ENCODE measurements around the gene GPR37L1.

DNA sequence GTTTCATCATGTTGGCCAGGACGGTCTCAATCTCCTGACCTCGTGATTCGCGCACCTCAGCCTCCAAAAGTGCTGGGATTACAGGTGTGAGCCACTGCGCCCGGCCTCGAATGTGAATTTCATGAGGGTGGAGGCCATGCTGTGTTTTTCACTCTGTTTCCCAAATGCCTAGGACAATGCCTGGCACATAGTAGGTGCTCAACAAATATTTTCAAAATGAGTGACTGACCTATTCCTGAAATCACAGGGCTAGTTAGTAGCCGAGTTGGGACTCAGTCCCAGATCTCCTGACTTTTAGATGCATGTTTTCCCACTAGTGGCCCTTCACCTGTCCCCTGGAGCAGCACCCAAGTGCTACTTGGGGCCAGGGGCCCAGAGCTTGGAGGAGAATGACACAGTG lies 6.4 kb upstream of the GPR37L1 start:
- TF ChIP-seq MAX (IDR thresholded peaks at IDR 0.05) (no peak), YY1 (IDR thresholded peaks at IDR 0.05; ENCODE audit: low read depth) (no peak), TCF12 (IDR thresholded peaks at IDR 0.05; ENCODE audit: low read depth) (no peak), EGR1 (IDR thresholded peaks at IDR 0.05) (no peak), CREB1 (IDR thresholded peaks at IDR 0.05; ENCODE audit: low read depth) (no peak), RAD21 (IDR thresholded peaks at IDR 0.05; ENCODE audit: low read depth) (no peak), FOXM1 (IDR thresholded peaks at IDR 0.05; ENCODE audit: borderline replicate concordance, low read depth) (no peak), TAF1 (IDR thresholded peaks at IDR 0.05; ENCODE audit: low read depth) (no peak)
- TF ChIP-seq, protein P1, sequence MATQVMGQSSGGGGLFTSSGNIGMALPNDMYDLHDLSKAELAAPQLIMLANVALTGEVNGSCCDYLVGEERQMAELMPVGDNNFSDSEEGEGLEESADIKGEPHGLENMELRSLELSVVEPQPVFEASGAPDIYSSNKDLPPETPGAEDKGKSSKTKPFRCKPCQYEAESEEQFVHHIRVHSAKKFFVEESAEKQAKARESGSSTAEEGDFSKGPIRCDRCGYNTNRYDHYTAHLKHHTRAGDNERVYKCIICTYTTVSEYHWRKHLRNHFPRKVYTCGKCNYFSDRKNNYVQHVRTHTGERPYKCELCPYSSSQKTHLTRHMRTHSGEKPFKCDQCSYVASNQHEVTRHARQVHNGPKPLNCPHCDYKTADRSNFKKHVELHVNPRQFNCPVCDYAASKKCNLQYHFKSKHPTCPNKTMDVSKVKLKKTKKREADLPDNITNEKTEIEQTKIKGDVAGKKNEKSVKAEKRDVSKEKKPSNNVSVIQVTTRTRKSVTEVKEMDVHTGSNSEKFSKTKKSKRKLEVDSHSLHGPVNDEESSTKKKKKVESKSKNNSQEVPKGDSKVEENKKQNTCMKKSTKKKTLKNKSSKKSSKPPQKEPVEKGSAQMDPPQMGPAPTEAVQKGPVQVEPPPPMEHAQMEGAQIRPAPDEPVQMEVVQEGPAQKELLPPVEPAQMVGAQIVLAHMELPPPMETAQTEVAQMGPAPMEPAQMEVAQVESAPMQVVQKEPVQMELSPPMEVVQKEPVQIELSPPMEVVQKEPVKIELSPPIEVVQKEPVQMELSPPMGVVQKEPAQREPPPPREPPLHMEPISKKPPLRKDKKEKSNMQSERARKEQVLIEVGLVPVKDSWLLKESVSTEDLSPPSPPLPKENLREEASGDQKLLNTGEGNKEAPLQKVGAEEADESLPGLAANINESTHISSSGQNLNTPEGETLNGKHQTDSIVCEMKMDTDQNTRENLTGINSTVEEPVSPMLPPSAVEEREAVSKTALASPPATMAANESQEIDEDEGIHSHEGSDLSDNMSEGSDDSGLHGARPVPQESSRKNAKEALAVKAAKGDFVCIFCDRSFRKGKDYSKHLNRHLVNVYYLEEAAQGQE (IDR thresholded peaks at IDR 0.05; ENCODE audit: low read depth): no peak
